Stimulated activated CD4-positive, alpha-beta T cell treated with anti-CD3 and anti-CD28 coated beads, Interleukin-1b, Interleukin-23, amount 100 ng/mL, for 4 hours (primary cell): ENCODE measurements around the gene TRAF2.

Experiments used
- DNase-seq, 2 donors: peaks; one replicate each; pipeline ENCODE4 v3.0.0-alpha.2; 2020; ENCODE audit warnings: low read depth in 2 of 2

Gene TRAF2

GRCh38 chr9:136913701-136914438 is 27.6 kb downstream of the TRAF2 start:
- DNase-seq, result no peak

GRCh38 chr9:136915632-136916329 is 29.5 kb downstream of the TRAF2 start:
- no peak for DNase-seq

- DNase-seq, result no peak
Measured at GRCh38 chr9:136916330-136917184, 30.2 kb downstream of the TRAF2 start.

- no peak for DNase-seq
Measured at GRCh38 chr9:136917902-136918301, 31.6 kb downstream of the TRAF2 start.

GRCh38 chr9:136920069-136920468 is 33.8 kb downstream of the TRAF2 start:
- DNase-seq, result no peak

- DNase-seq, result no peak
Measured at GRCh38 chr9:136920734-136921231, 34.5 kb downstream of the TRAF2 start.

GRCh38 chr9:136921307-136921706 is 35.0 kb downstream of the TRAF2 start:
- no peak for DNase-seq

GRCh38 chr9:136921718-136922117 is 35.4 kb downstream of the TRAF2 start:
- no peak for DNase-seq

GRCh38 chr9:136922540-136922939 is 36.2 kb downstream of the TRAF2 start:
- DNase-seq, result no peak

- no peak for DNase-seq
Measured at GRCh38 chr9:136923881-136924280, 37.6 kb downstream of the TRAF2 start.

- no peak for DNase-seq
Measured at GRCh38 chr9:136925414-136926153, 39.3 kb downstream of the TRAF2 start.

GRCh38 chr9:136926154-136926704 is 39.9 kb downstream of the TRAF2 start:
- no peak for DNase-seq

- DNase-seq, result no peak
Measured at GRCh38 chr9:136926749-136927148, 40.4 kb downstream of the TRAF2 start.

GRCh38 chr9:136927343-136928271 is 41.3 kb downstream of the TRAF2 start:
- DNase-seq, result no peak

GRCh38 chr9:136928591-136928990 is 42.3 kb downstream of the TRAF2 start:
- DNase-seq, result no peak

GRCh38 chr9:136930014-136930413 is 43.7 kb downstream of the TRAF2 start:
- DNase-seq, result no peak

- no peak for DNase-seq
Measured at GRCh38 chr9:136931611-136932130, 45.4 kb downstream of the TRAF2 start.

GRCh38 chr9:136934277-136934676 is 48.0 kb downstream of the TRAF2 start:
- no peak for DNase-seq

GRCh38 chr9:136935651-136936050 is 49.3 kb downstream of the TRAF2 start:
- DNase-seq, result no peak

GRCh38 chr9:136936645-136937170 is 50.4 kb downstream of the TRAF2 start:
- no peak for DNase-seq
